H1 (cell line): ENCODE measurements around the gene PRUNE1.
A peak's percentile ranks its signal among the peaks of the same experiment; 100 is the strongest.

Source experiments
- CBX5 ChIP-seq: fragments of 300-800, 300-1000 bp; sonication (generic); IDR thresholded peaks from 2 replicates; pipeline ENCODE4 v1.7.1; 2016; ENCODE audit warnings: antibody characterized with exemption, low read length, low read depth
- CREB1 ChIP-seq: IDR thresholded peaks from 2 replicates; pipeline ENCODE4 v1.6.1; 2012; ENCODE audit warnings: inconsistent platforms
- EZH2 ChIP-seq: fragments of 200-600 bp; sonication (generic); IDR thresholded peaks from 2 replicates; pipeline ENCODE4 v1.7.1; 2012; ENCODE audit warnings: low read depth, mild to moderate bottlenecking, moderate library complexity, low read length, inconsistent platforms; ENCODE audit not compliant: severe bottlenecking
- FOSL1 ChIP-seq: IDR thresholded peaks from 2 replicates; pipeline ENCODE4 v1.6.1; 2011; ENCODE audit warnings: mild to moderate bottlenecking, low read depth, low read length, moderate library complexity; ENCODE audit not compliant: insufficient read depth
- HDAC6 ChIP-seq: IDR thresholded peaks from one replicate; pipeline ENCODE4 v1.7.1; 2012; ENCODE audit warnings: low read depth, mild to moderate bottlenecking, inconsistent platforms, low read length, moderate library complexity
- JUN ChIP-seq: IDR thresholded peaks from 2 replicates; pipeline ENCODE4 v1.6.1; 2011; ENCODE audit warnings: low read depth, mild to moderate bottlenecking, improper control_type of control experiment, low read length
- KDM5A ChIP-seq: fragments of 200-600 bp; IDR thresholded peaks from 2 replicates; pipeline ENCODE4 v1.7.1; 2012; ENCODE audit warnings: mild to moderate bottlenecking, low read length, inconsistent platforms, mixed read lengths
- MAFK ChIP-seq: IDR thresholded peaks from 2 replicates; pipeline ENCODE4 v1.6.1; 2012; ENCODE audit warnings: low read depth, mild to moderate bottlenecking, improper control_type of control experiment, low read length
- POLR2A ChIP-seq, 2 experiments: IDR thresholded peaks; 1 replicate in 1 of 2; 2 replicates in 1 of 2; pipeline ENCODE4 v1.6.1; 2011; ENCODE audit warnings: low read depth in 2 of 2, low read length in 2 of 2, mild to moderate bottlenecking in 2 of 2; ENCODE audit errors: control extremely low read depth in 1 of 2
- TAF1 ChIP-seq: IDR thresholded peaks from 2 replicates; pipeline ENCODE4 v1.6.1; 2011; ENCODE audit warnings: mild to moderate bottlenecking, low read depth, low read length
- TBP ChIP-seq: IDR thresholded peaks from 2 replicates; pipeline ENCODE4 v1.6.1; 2011; ENCODE audit warnings: low read depth, low read length, improper control_type of control experiment
- TF ChIP-seq, protein P1 (sequence below), 3 experiments: IDR thresholded peaks; 1 replicate in 2 of 3; 2 replicates in 1 of 3; pipeline versions ENCODE4 v1.5.1 to v1.6.1; 2011; ENCODE audit warnings: low read length in 3 of 3, mild to moderate bottlenecking in 3 of 3, inconsistent platforms in 2 of 3, low read depth in 1 of 3, moderate library complexity in 1 of 3; ENCODE audit not compliant: insufficient read depth in 1 of 3; ENCODE audit errors: control extremely low read depth in 1 of 3
- TF ChIP-seq, protein P2 (sequence below): IDR thresholded peaks from 2 replicates; pipeline ENCODE4 v1.6.1; 2012; ENCODE audit warnings: low read length, inconsistent platforms
- TF ChIP-seq, protein P3 (sequence below): IDR thresholded peaks from 2 replicates; pipeline ENCODE4 v1.6.1; 2011; ENCODE audit warnings: low read depth, mild to moderate bottlenecking, low read length; ENCODE audit not compliant: insufficient read depth

DNA sequence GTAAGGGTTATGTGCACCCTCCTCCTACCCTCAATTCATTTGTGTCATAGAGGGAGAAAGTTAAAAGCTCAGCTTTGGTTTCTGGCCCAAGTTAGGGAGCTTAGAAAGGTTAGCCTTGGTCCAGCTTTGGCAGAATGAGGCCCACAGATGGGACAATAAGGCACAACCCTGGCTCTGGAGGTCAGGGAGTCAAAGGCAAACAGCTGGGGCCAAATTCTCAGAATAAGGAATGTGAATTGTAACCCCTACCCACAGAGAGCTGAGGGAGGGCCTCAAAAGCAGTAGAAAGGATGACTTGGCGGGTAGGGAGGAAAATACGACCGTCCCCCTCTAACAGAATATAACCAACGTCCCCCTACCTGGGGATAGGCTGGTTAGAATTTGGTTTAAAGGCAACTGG is 42.6 kb upstream of the PRUNE1 start:
- TF ChIP-seq POLR2A (IDR thresholded peaks at IDR 0.05; ENCODE audit: control extremely low read depth in 1 of 2, low read depth in 2 of 2, low read length in 2 of 2) = peak in 1 of 2 experiments; percentile 49; a peak in 1 of 3 replicates
- TF ChIP-seq, protein P1, sequence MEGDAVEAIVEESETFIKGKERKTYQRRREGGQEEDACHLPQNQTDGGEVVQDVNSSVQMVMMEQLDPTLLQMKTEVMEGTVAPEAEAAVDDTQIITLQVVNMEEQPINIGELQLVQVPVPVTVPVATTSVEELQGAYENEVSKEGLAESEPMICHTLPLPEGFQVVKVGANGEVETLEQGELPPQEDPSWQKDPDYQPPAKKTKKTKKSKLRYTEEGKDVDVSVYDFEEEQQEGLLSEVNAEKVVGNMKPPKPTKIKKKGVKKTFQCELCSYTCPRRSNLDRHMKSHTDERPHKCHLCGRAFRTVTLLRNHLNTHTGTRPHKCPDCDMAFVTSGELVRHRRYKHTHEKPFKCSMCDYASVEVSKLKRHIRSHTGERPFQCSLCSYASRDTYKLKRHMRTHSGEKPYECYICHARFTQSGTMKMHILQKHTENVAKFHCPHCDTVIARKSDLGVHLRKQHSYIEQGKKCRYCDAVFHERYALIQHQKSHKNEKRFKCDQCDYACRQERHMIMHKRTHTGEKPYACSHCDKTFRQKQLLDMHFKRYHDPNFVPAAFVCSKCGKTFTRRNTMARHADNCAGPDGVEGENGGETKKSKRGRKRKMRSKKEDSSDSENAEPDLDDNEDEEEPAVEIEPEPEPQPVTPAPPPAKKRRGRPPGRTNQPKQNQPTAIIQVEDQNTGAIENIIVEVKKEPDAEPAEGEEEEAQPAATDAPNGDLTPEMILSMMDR (IDR thresholded peaks at IDR 0.05; ENCODE audit: control extremely low read depth in 1 of 3, insufficient read depth in 1 of 3, low read depth in 1 of 3, low read length in 3 of 3) = no peak
- TF ChIP-seq JUN = no peak
- TF ChIP-seq FOSL1 = no peak
- no peak for TF ChIP-seq CREB1
- TF ChIP-seq TAF1 = no peak
- TF ChIP-seq, protein P2, sequence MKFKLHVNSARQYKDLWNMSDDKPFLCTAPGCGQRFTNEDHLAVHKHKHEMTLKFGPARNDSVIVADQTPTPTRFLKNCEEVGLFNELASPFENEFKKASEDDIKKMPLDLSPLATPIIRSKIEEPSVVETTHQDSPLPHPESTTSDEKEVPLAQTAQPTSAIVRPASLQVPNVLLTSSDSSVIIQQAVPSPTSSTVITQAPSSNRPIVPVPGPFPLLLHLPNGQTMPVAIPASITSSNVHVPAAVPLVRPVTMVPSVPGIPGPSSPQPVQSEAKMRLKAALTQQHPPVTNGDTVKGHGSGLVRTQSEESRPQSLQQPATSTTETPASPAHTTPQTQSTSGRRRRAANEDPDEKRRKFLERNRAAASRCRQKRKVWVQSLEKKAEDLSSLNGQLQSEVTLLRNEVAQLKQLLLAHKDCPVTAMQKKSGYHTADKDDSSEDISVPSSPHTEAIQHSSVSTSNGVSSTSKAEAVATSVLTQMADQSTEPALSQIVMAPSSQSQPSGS = no peak
- TF ChIP-seq TBP = no peak
- TF ChIP-seq, protein P3, sequence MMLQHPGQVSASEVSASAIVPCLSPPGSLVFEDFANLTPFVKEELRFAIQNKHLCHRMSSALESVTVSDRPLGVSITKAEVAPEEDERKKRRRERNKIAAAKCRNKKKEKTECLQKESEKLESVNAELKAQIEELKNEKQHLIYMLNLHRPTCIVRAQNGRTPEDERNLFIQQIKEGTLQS = no peak
- TF ChIP-seq MAFK = no peak
- TF ChIP-seq CBX5 = no peak
- no peak for TF ChIP-seq HDAC6
- TF ChIP-seq KDM5A = no peak
- no peak for TF ChIP-seq EZH2
